ENCODE data around the gene SRGAP2B. TPM values are rescaled to one million over a fixed set of nuclear protein-coding genes. Genes with fewer than 3 reads are reported as not detected.
"Not testable (repeated sequence)": the region's sequence is repeated elsewhere in the genome, so short reads cannot be mapped to it uniquely, and the experiment has no call there.

Gene SRGAP2B
- polyA plus RNA-seq, 1 donor = 32.8 TPM

- DNase-seq = not testable (repeated sequence)
Measured at GRCh38 chr1:145045571-145046273, 49.4 kb downstream of the SRGAP2B start.

GRCh38 chr1:145041519-145041918 lies 53.6 kb downstream of the SRGAP2B start:
- DNase-seq = not testable (repeated sequence)

DNA sequence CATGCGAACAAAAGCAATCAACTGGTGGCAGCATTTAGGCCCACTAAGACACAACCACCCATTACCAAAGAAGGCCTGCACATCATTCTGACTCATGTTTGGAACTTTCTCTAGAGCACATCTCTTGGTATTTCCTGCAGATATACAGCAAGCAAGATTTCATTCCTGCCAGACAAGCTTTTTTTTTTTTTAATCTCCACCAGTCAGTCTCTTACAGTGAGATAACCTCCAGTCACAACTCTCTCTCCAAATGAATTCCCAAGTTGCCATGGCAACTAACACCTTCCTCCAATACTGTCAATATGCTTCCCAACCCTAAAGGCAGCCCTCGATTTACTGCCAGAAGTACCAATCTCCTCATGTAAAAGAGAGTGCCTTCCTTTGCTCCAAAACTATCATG lies 59.1 kb downstream of the SRGAP2B start:
- not testable (repeated sequence) for DNase-seq

DNA sequence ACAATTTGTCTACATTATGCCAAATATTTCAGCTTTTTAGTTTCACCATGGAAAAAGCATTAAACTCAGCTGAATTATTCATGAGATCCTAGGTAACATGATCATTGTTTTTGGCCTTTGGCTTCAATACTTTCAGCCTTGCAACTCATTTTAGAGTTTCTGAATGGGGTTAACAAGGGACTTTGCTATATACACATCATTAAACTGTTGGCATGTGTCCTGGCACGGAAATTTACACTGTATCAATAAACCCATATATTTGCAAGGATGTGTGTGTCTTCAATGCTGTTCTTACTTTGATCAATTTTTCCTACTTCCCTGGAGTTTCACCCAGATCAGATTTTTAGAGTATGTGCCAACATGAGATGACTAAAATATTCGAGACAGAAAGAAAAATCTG lies 61.6 kb downstream of the SRGAP2B start:
- not testable (repeated sequence) for DNase-seq

DNA sequence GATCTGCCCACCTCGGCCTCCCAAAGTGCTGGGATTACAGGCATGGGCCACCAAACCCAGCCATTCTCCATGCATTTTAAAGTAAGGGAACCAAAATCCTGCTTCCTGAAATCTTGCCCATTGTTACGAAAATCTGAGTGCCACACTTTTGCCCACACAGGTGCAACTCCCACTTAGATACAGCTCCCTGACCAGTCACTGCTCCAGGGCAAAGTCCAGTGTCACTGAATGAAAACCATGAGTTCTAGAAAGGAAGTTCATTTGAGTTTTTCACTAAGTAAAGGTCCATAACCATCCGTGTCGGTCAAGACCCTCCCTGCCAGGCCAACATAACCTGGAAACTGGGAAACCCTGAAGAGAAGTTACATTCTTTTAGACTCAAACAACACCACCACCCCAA lies 67.9 kb downstream of the SRGAP2B start:
- not testable (repeated sequence) for DNase-seq

DNA sequence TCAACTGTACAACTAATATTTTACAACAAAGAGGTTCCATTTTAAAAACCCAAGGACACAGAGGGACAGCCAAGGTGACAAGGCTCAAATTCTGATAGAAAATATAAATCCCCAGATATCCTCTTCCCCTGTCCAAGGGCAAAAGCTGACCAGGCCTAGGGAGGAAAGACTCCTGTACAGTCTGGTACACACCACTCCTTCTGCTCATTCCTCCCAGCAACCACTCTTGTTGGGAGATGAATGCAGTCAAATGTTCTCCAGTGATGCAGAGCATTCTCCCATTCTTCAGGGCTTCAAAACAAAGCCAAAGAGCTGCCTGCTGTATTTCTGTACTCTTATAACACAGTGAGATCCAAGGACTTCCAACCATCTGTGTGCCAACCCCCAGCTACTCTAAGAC lies 69.8 kb downstream of the SRGAP2B start:
- DNase-seq = not testable (repeated sequence)

DNA sequence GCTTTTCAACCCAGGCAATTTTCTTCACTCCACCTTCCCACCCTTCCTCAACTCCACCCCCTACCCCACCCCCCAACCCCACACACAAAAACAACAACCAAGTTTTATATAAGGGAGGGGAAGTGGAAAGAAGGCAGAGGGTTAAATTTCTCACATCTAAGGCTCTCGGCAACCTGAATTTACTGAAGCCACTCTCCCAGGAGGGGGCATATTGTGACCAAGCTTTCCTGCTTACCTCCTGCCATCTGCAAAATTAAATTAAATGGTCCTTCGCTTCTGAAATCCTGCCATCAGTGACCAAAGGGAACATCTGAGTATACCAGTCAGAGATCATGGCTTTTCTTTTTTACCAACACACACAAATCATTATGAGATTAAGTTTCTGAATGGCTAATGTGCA lies 72.9 kb downstream of the SRGAP2B start:
- DNase-seq = not testable (repeated sequence)

DNA sequence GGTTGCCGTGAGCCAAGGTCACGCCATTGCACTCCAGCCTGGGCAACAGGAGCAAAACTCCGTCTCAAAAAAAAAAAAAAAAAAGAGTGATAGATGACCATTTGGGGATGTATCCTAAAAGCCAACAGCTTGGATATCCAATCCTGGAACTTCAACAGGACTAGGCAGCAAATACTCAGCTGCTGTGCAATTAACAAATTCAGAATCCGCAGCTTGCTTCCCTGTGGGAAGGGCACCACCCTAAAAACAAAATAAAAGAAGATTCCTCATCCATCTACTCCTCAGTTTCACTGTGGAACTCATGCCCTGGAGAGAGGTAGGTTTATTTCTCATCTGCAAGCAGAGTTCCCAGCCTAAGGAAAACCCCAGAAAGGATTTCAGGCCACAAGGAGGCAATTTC lies 73.4 kb downstream of the SRGAP2B start:
- DNase-seq = not testable (repeated sequence)

DNA sequence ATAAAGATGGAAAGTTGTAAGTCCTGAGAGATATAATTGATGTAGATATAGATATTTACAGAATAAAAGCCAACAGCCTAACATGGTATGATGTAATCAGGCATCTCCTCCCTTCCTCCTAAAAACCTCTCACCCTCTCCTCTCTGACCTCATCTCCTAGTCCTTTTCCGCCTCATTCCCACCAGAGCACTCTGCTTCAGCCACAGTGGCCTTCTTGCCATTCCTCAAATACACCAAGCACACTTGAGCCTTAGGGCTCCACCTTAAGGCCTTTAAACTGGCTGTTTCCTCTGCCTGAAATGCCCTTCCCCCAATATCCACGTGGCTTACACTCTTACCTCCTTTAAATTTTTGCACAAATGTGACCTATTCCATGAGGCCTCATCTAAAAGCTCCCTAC lies 75.4 kb downstream of the SRGAP2B start:
- not testable (repeated sequence) for DNase-seq

DNA sequence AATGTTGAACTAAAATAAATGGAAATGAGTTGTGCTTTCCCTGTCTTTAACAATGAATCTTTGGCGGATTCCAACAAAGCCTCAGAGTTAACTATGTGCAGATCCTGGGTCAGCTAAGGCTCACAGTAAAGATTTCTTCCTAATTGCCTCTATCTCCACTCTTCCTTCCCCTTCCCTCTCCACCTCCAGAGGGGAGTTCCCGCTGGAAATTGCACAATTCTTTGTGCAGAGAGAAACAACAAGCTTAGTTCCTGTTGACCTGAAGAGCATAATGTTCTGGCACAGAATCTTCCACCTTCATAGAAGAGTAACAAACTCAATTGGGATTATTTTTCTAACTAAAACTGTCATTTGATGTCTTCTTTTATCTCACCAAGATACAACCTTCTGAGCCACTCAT lies 77.4 kb downstream of the SRGAP2B start:
- DNase-seq = not testable (repeated sequence)

DNA sequence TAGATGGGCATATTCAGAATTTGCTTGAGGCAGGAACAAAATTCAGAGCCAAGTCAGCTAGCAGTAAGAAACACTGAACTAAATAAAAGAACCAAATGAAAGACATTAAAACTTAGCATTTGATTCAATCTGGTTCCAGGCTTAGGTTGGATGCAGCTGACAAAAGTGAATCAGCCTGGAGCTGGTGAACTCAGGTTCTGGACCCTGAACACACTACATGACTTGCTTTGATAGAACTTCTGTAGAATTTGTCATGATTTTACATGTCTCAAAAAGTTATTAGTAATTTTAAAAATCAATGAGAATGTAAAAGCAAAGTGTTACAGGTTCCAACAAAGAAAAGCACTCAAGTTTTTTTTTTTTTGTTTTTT lies 78.7 kb downstream of the SRGAP2B start:
- DNase-seq = not testable (repeated sequence)

DNA sequence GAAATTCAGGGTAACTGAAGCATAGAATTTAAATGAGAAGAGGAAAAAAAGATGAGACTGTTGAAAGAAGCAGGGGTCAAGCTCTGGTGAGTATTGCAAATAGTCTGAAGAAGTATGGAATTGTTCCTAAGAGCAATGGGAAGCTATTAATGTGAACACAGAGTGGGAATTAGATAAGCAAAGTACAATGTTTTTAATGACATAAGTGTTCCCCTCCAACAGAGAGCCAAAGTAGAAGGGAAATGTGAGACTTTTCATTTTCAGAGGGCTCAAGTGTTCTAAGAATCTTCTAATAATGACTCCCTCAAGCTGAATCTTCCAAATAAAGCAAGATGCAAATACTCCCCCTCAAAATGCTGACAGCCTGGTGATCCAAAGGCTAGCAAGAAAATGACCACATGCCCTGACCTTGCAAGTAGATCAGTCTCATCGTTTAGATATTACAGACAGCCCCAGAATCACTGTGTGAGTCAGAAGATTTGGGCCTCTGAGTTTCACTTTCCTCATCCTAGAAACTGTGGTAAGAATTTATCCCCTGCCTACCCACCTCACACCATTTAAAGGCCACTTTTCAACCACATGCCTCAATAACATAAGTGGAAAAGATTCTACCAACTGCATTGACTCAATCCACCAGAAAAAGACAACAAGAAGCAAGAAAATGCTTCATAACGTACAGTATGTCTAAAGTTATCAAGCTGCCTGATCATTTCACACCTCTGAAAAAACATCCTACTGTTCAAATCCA lies 79.2 kb downstream of the SRGAP2B start:
- DNase-seq = not testable (repeated sequence)

GRCh38 chr1:145013353-145013752 lies 81.8 kb downstream of the SRGAP2B start:
- DNase-seq = not testable (repeated sequence)

- DNase-seq = not testable (repeated sequence)
Measured at GRCh38 chr1:145011811-145012210, 83.3 kb downstream of the SRGAP2B start.

DNA sequence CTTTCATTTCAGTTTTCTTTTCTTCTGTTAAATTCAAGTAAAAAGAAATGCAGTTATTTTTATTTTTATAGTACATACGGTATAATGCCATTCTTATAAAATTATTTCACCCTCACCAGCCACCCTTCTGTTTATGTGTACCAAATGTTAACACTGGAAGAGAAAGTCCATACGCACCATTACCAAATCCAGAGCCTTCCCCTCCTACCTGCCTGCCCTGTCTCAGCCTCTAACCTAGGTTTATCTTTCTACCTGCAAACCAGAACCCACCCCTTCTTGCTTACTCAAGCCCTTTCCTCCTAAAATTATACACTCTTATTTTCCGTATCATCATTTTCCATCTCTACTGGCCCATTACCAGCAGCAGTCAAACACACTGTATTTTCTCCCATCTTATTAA lies 84.5 kb downstream of the SRGAP2B start:
- DNase-seq = not testable (repeated sequence)

- DNase-seq = not testable (repeated sequence)
Measured at GRCh38 chr1:145009928-145010327, 85.2 kb downstream of the SRGAP2B start.

- DNase-seq = not testable (repeated sequence)
Measured at GRCh38 chr1:145008388-145008787, 86.7 kb downstream of the SRGAP2B start.

GRCh38 chr1:145005142-145005541 lies 90.0 kb downstream of the SRGAP2B start:
- not testable (repeated sequence) for DNase-seq

DNA sequence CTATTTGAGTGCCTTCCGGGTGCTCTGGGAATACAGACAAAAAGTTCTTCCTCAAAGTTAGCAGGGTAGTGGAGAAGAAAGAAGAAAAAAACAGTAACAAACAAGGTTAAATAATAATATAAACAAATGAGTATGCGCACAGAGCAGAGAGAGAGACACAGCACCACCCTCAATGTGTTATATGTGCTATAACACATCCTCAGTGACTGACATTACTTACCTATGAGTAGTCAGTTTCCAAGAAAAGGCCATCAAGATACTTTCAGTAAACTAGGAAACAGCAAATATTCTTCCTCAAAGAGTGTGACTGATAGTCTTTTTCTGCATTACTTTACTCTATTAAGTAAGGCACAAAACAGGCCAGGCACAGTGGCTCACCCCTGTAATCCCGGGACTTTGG lies 93.7 kb downstream of the SRGAP2B start:
- not testable (repeated sequence) for DNase-seq

GRCh38 chr1:145000743-145001326 lies 94.3 kb downstream of the SRGAP2B start:
- DNase-seq = not testable (repeated sequence)

- not testable (repeated sequence) for DNase-seq
Measured at GRCh38 chr1:145000074-145000742, 94.9 kb downstream of the SRGAP2B start.

DNA sequence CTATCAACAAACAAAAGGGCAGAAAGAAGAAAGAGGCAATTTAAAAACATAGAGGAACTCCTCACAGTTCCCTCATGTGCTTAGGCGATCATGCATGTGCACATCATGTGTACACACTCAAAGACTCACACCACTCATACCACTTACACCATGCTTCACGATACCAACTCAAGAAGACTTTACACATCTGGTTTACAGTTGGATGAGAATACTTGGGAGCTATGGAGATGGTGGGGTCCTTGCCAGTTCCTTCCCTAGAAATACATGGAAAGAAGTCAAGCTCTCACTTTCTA lies 96.2 kb downstream of the SRGAP2B start:
- not testable (repeated sequence) for DNase-seq

Data from left kidney (tissue), 2 donors.